HT1080 (cell line): ENCODE results near the gene DPF1. TPM values are rescaled to one million over a fixed set of nuclear protein-coding genes. Genes with fewer than 3 reads are reported as not detected.

Source experiments
- DNase-seq: peaks from one replicate; pipeline ENCODE4 v3.0.0-alpha.2; 2015; ENCODE audit warnings: low read depth
- total RNA-seq: library from RNA; depleted of rRNA; stranded (reverse); fragments of >200 nt; shearing (Covaris generic); gene quantifications from 2 replicates; pipeline ENCODE4 v1.2.3, GENCODE V29; 2014

The DPF1 gene
- total RNA-seq, 1 experiment from 2014 or later, result 9.5 TPM

DNA sequence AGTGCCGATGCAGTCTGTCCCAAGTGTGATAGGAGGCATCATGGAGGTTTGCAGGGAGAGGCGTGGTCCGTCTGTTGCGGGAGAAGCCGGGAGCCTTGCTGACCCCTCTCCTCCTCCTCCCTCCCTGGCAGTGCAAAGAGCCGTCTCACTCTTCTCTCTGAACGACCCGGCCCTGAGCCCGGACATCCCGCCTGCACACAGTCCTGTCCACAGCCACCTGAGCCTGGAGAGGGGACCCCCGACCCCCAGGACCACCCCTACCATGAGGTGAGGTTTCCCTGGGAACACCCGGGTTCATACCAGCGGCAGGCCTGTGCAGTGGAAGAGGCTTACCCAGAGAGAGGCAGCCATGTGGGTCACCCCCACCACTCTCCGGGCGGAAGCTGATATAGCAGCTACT lies 22.3 kb downstream of the DPF1 start:
- DNase-seq, result no peak

- DNase-seq, result no peak
Measured at GRCh38 chr19:38199340-38199739, 24.7 kb downstream of the DPF1 start.

DNA sequence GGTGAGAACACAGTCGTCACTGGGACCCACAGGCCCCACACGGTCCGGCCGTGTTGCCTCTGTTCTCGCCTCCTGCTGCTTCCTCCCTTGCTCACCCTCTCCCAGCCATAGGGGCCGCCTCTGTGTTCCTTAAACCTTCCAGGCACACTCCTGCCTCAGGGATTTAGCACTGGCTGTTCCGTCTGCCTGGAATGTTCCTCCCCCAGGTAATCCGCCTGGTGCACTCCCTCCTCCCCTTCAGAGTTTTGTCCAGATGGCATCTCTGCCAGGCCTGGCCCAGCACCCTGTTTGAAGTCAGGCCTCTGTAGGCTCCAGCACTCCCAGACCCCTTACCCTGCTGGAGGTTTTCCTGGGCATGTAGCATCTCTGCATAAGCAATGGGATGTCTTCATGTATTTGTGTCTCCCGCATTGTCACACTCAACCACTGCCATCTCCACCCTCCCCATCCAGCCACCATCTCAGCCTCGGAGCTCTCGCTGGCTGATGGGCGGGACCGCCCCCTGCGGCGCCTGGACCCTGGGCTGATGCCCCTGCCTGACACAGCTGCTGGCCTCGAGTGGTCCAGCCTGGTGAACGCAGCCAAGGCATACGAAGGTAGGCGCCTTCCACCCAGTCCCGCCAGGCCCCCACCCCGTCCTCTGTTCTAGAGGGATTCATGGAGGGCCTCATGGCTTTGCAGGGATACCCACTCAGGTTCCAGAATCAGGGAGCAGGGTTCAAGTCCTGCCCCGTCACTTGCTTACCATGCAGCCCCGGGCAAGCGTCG lies 25.9 kb downstream of the DPF1 start:
- DNase-seq, result no peak

- DNase-seq, result no peak
Measured at GRCh38 chr19:38196948-38197656, 26.9 kb downstream of the DPF1 start.

- no peak for DNase-seq
Measured at GRCh38 chr19:38196245-38196837, 27.7 kb downstream of the DPF1 start.

GRCh38 chr19:38195237-38195636 lies 28.8 kb downstream of the DPF1 start:
- DNase-seq, result no peak

GRCh38 chr19:38194061-38194701 lies 29.8 kb downstream of the DPF1 start:
- no peak for DNase-seq

- DNase-seq, result no peak
Measured at GRCh38 chr19:38193445-38193844, 30.6 kb downstream of the DPF1 start.

DNA sequence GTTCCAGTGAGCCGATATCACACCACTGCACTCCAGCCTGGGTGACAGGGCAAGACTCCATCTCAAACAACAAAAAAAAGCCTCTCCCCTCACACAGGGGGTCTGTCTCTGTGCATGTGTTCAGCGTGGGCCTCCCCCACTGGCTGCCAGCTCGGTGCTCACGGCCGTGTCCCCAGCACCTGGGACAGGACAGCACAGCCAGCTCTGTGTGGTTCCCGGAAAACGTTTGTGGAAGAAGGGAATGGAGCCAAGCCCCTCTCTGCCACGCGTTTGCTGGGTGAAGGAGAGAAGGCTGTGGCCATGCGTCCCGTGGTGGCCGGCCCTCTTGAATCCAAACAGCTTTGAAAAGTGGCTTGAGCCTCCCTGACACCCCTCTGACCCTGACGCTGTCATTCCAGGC lies 32.3 kb downstream of the DPF1 start:
- no peak for DNase-seq

DNA sequence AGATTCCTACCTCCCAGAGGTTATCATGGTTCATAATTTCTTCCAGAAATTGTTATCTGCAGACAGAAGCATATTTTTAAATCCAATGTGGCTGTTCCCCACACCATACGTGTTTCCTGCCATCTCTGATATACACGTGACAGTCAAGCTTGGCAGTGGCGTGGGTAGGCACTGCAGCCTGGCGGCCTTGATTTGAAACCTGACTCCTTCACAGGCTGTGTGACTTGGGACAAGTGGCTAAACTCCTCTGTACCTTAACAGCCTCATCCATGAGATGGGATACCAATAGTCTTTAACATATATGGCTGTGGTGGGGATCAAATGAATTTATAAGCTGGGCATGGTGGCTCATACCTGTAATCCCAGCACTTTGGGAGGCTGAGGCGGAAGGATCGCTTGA lies 33.2 kb downstream of the DPF1 start:
- no peak for DNase-seq

- DNase-seq, result no peak
Measured at GRCh38 chr19:38190061-38190460, 34.0 kb downstream of the DPF1 start.

- no peak for DNase-seq
Measured at GRCh38 chr19:38185562-38185961, 38.5 kb downstream of the DPF1 start.

DNA sequence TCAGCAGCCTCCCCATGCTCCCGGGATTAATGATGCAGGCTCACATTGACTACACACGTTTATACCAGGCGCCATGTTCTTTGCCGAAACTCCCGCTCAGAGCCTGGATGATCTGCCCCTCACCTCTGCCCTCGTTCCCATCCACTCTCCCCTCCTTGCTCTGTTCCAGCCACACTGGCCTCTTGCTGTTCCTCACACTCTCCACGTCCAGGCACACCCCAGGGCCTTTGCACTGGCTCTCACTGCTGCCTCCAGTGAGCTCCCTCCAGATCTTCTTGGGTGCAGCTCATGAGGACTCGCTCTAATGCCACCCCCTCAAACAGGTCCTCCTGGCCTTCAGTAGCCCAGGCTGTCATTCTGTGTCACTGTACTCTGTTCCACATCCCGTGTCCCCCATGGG lies 39.2 kb downstream of the DPF1 start:
- no peak for DNase-seq

DNA sequence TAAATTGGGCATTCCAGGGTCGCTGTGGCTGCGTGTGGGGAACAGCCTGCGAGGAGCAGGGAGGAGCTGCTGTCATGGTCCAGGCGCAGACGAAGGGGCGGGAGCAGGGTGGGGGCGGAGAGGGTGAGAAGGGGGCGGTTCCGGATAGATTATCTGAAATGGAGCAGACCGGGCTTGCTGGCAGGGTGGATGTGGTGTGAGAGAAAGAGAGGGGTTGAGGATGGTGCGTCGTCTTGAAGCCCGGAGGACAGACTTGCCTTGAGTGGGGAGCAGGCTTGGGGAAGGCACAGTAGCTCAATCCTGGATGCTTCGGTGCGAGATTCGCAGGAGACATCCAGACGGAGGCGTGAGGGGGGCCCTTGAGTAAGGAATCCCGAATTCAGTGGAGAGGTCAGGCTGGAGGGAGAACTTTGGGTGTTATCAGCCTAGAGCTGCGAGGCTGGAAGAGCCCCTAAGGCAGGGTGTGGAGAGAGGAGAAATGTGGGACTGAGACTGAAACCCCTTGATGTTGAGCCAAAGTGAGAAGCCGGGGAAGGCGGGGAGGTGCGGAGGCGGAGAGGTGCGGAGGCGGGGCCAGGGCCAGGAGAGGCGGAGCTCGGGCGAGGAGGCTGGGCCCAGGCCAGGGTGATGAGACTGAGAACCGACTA lies 40.6 kb downstream of the DPF1 start:
- DNase-seq, result no peak

DNA sequence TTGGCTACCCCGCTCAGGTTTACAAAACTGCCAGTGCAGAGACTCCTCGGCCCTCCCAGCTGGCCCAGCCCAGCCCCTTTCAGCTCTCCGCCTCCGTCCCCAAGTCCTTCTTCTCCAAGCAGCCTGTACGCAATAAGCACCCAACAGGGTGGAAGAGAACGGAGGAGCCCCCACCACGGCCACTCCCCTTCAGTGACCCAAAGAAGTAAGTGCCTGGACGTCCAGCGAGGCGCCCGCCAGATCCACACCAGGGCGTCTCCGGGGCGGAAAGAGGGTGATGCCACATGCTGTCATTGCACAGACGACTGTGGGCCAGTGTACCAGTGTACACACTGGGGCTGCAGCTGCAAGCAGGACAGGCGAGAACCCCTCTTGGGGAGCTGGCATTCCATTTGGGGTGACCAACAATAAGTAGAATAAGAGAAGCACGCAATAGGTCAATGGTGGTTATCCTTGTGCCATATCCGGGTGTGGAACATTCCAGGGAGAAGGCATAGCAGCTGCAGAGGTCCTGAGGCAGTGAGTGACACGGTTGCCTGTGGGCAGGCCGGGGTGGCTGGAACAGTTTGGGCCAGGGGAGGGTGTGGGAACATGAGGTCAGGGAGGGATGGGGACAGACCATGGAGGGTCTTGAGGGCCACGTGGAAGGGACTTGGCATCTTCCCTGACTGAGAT lies 41.3 kb downstream of the DPF1 start:
- DNase-seq, result no peak

DNA sequence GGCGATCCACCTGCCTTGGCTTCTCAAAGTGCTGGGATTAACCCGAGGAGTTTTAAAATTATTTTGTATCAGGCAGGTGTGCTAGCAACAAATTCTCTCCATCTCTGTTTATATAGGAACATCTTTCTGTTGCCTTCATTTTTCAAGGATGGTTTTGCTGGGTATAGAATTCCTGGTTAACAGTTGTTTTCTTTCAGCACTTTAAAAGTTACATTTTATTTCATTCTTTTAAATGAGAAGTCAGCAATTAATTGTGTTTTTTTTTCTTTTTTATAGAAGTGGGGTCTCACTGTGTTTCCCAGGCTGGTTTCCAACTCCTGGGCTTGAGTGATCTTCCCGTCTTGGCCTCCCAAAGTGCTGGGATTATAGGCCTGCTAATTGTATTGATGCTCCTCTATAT lies 44.0 kb downstream of the DPF1 start:
- no peak for DNase-seq

DNA sequence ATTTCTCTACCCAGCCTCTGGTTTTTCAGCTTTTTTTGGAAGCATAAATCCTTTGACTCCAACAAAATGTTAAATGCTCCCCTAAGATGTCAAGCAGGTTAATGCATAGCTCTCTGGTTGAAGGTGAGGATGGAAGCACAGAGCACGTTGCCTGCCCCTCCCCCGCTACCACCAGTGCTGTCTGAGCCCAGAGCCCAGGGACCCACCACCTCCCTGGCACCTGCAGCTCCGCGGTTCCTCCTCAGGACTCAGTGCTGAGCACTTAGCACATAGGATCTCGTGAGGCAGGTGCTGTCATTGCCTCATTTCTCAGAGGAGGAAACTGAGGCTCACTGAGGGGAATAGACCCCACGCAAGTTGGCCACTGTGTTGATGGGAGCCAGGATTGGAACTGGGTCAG lies 48.6 kb downstream of the DPF1 start:
- DNase-seq, result no peak

DNA sequence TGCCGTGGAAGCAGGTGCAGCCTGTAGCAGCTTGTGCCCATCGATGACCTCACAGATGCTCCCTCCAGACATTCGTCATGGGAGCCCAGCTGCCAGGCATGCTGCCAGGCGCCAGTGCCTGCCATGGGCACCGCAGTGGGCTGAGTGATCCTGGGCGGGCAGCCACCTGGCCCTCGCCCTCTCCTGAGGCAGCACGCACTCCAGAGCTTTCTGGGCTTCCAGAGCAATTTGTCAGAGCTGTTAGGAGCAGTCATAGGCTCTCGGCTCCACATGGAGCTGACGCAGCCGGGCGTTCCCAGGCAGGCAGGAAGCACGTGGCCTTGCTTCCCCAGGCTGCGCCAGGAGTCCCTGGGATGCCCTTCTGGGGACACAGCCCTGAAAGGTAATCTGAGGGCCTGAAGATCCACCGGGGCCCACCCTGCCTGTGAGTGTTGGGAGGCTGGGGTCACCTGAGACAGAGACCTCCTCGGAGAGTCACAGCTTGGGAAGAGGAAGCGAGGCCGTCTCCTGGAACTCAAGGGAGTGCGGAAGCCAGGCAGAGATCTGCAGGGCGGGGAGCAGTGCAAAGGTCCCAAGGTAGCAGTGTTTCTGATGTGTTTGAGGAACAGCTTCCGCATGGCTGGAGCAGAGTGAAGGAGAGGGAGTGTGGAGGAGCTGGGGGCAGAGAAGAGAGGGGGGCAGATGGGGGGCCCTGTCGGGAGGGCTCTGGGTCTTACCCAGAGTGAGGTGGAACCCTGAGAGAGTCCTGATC lies 50.6 kb downstream of the DPF1 start:
- no peak for DNase-seq

GRCh38 chr19:38172001-38172400 lies 52.0 kb downstream of the DPF1 start:
- DNase-seq, result no peak

DNA sequence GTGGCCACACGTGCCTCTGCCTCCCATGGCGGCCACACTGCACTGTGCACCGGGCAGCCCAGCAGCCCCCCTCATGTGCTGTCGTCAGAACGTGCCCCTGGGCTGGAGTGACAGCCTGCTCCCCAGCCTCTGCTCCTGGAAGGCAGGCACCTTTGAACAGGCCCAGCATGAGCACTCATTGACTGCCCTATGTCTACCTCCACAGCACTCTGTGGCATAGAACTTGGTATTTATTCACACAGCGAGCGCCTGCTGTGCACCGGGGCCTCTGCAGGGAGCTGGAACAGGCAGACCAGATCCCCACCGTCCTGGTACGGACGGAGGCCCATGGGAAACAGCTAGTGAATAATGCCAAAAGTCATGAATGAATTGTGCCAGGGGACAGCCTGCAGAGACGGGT lies 53.7 kb downstream of the DPF1 start:
- DNase-seq, result no peak
